PC-3 (cell line): ENCODE results near the gene SELPLG. TPM values are rescaled to one million over a fixed set of nuclear protein-coding genes. Genes with fewer than 3 reads are reported as not detected.

Experiments used
- ATAC-seq: fragments of 200-7000 bp; cut with Tn5 transposase; 2 replicates; pipeline ENCODE4 v1.9.1; 2020; ENCODE audit warnings: mild to moderate bottlenecking, moderate library complexity
- BruUV-seq: library from RNA; stranded (reverse); fragments of 400-500 nt; replicated peaks from 2 replicates; lab custom pipeline; 2021; lab: Mats Ljungman, UMichigan
- CTCF ChIA-PET: fragments of 300-600 bp; sonication (Branson Sonifier 250); formaldehyde crosslinking; loops from one replicate; lab custom pipeline; 2022; ENCODE audit warnings: antibody characterized with exemption; lab: Charles Lee
- POLR2A ChIA-PET: fragments of 300-600 bp; sonication (Branson Sonifier 250); formaldehyde crosslinking; loops from one replicate; lab custom pipeline; 2022; ENCODE audit warnings: antibody characterized with exemption; ENCODE audit not compliant: unreplicated experiment; lab: Charles Lee
- DNase-seq: peaks from one replicate; pipeline ENCODE4 v3.0.0-alpha.2; 2015
- H2AFZ ChIP-seq: fragments of 300-600 bp; sonication (generic); 2 replicates; pipeline ENCODE4 v1.6.0; 2016; ENCODE audit warnings: antibody characterized with exemption, low read length
- H3F3A ChIP-seq: fragments of 300-600 bp; sonication (generic); one replicate; pipeline ENCODE4 v1.6.0; 2017; ENCODE audit warnings: antibody characterized with exemption, low read length, control low read depth, mild to moderate bottlenecking; ENCODE audit not compliant: unreplicated experiment
- H3K27ac ChIP-seq: fragments of 300-600 bp; sonication (generic); 2 replicates; pipeline ENCODE4 v1.5.1; 2016; ENCODE audit warnings: mild to moderate bottlenecking, low read length
- H3K27me3 ChIP-seq: fragments of 300-600 bp; sonication (generic); 2 replicates; pipeline ENCODE4 v1.6.1; 2016; ENCODE audit warnings: low read length, mixed read lengths
- H3K36me3 ChIP-seq: fragments of 300-600 bp; sonication (generic); 2 replicates; pipeline ENCODE4 v1.6.1; 2016; ENCODE audit warnings: low read depth, mixed run types, low read length, mixed read lengths
- H3K4me1 ChIP-seq: fragments of 300-600 bp; sonication (generic); 2 replicates; pipeline ENCODE4 v1.5.1; 2016; ENCODE audit warnings: low read length; ENCODE audit not compliant: insufficient read depth
- H3K4me2 ChIP-seq: fragments of 300-600 bp; sonication (generic); 2 replicates; pipeline ENCODE4 v1.6.0; 2016; ENCODE audit warnings: low read length
- H3K4me3 ChIP-seq: fragments of 300-600 bp; sonication (generic); 2 replicates; pipeline ENCODE4 v1.5.1; 2016; ENCODE audit warnings: mild to moderate bottlenecking, low read length, mixed read lengths
- H3K79me2 ChIP-seq: fragments of 300-600 bp; sonication (generic); 2 replicates; pipeline ENCODE4 v1.6.1; 2017; ENCODE audit warnings: low read length, mixed read lengths
- H3K9ac ChIP-seq: fragments of 300-600 bp; sonication (generic); 2 replicates; pipeline ENCODE4 v1.6.0; 2016; ENCODE audit warnings: mild to moderate bottlenecking, low read length
- H3K9me2 ChIP-seq: fragments of 300-600 bp; sonication (generic); replicated peaks from 2 replicates; pipeline ENCODE4 v1.6.1; 2016; ENCODE audit warnings: mixed run types, low read length, mixed read lengths
- H3K9me3 ChIP-seq: fragments of 300-600 bp; sonication (generic); 2 replicates; pipeline ENCODE4 v1.6.1; 2016; ENCODE audit warnings: low read length, mixed read lengths
- H4K20me1 ChIP-seq: fragments of 300-600 bp; sonication (generic); 2 replicates; pipeline ENCODE4 v1.6.1; 2016; ENCODE audit warnings: low read length, mixed read lengths
- EZH2 ChIP-seq: fragments of 300-600 bp; sonication (generic); IDR thresholded peaks from one replicate; pipeline ENCODE4 v1.6.1; 2017; ENCODE audit warnings: antibody characterized with exemption, mild to moderate bottlenecking, low read length; ENCODE audit not compliant: unreplicated experiment
- EZH2phosphoT487 ChIP-seq: fragments of 300-600 bp; sonication (generic); IDR thresholded peaks from 2 replicates; pipeline ENCODE4 v1.6.1; 2018; ENCODE audit warnings: mild to moderate bottlenecking, antibody characterized with exemption, low read length, borderline replicate concordance
- intact Hi-C: fragments of 100-400 bp; cut with micrococcal nuclease; formaldehyde crosslinking; loops from 2 replicates; pipeline ENCODE4 v1.9.0; 2023
- total RNA-seq: library from RNA; depleted of rRNA; stranded (reverse); fragments of >200 nt; gene quantifications from 2 replicates; pipeline ENCODE4 v1.2.3, GENCODE V29; 2014
- TF ChIP-seq, protein P1 (sequence below): fragments of 300-600 bp; sonication (generic); conservative IDR thresholded peaks from 2 replicates; pipeline ENCODE4 v1.5.1; 2017; ENCODE audit warnings: antibody characterized with exemption, low read depth, mild to moderate bottlenecking, low read length

Gene SELPLG
- total RNA-seq, 1 experiment from 2014 or later, result 0.73 TPM

- Histone ChIP-seq H3K4me2 (no peak overlapping the region), H4K20me1 (no peaks in the 10 kb centered on the region), H3F3A (no peaks in the 10 kb centered on the region), H3K9me3 (no peaks in the 10 kb centered on the region), H3K9ac (no peak overlapping the region), H3K9me2 (no peaks in the 10 kb centered on the region), H3K79me2 (no peaks in the 10 kb centered on the region), H3K4me1 (peaks cover 19% of the 10 kb centered on the region), H3K36me3 (no peaks in the 10 kb centered on the region), H2AFZ (no peak overlapping the region), H3K4me3 (no peak overlapping the region), H3K27ac (no peak overlapping the region), H3K27me3 (no peaks in the 10 kb centered on the region)
- DNase-seq (no peak), ATAC-seq (no peak)
- TF ChIP-seq EZH2 (no peak), EZH2phosphoT487 (no peak)
- TF ChIP-seq, protein P1, sequence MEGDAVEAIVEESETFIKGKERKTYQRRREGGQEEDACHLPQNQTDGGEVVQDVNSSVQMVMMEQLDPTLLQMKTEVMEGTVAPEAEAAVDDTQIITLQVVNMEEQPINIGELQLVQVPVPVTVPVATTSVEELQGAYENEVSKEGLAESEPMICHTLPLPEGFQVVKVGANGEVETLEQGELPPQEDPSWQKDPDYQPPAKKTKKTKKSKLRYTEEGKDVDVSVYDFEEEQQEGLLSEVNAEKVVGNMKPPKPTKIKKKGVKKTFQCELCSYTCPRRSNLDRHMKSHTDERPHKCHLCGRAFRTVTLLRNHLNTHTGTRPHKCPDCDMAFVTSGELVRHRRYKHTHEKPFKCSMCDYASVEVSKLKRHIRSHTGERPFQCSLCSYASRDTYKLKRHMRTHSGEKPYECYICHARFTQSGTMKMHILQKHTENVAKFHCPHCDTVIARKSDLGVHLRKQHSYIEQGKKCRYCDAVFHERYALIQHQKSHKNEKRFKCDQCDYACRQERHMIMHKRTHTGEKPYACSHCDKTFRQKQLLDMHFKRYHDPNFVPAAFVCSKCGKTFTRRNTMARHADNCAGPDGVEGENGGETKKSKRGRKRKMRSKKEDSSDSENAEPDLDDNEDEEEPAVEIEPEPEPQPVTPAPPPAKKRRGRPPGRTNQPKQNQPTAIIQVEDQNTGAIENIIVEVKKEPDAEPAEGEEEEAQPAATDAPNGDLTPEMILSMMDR, result no peak
- POLR2A ChIA-PET, result no interaction called here
- no TSS peak for BruUV-seq
- CTCF ChIA-PET, result interaction anchor here (0.5 to 1.5 kb wide), 5 partner anchors 13 to 46 kb away, joined by 5 to 7 read pairs (median 5); no protein-coding TSS in a partner anchor
- intact Hi-C loops, result loop anchor here (10.0 kb wide), 1 partner anchor 702 kb away; no protein-coding TSS in a partner anchor
These were observed 16.5 kb downstream of the SELPLG start for GRCh38 chr12:108616941-108617858.

GRCh38 chr12:108616359-108616758, 17.3 kb downstream of the SELPLG start:
- no peak for ATAC-seq
- TF ChIP-seq EZH2, result no peak
- TF ChIP-seq, protein P1, result no peak
- TF ChIP-seq EZH2phosphoT487, result no peak
- Histone ChIP-seq H3K4me1 (peaks cover 26% of the 10 kb centered on the region), H3K4me3 (no peak overlapping the region), H3K4me2 (no peak overlapping the region), H3K27me3 (no peaks in the 10 kb centered on the region), H3K36me3 (no peaks in the 10 kb centered on the region), H3K9ac (no peak overlapping the region), H3K9me3 (no peaks in the 10 kb centered on the region), H3F3A (no peaks in the 10 kb centered on the region), H3K9me2 (no peaks in the 10 kb centered on the region), H4K20me1 (no peaks in the 10 kb centered on the region), H2AFZ (no peak overlapping the region), H3K27ac (no peak overlapping the region), H3K79me2 (no peaks in the 10 kb centered on the region)
- intact Hi-C loops, result loop anchor here (10.0 kb wide), 1 partner anchor 702 kb away; no protein-coding TSS in a partner anchor
- ChIA-PET POLR2A (no interaction called here), CTCF (no interaction called here)
- no peak for DNase-seq
- no TSS peak for BruUV-seq
